Activated CD8-positive, alpha-beta memory T cell treated with anti-CD3 and anti-CD28 coated beads for 4 hours (primary cell): ENCODE results near the gene CD40LG.

Source experiments
- DNase-seq, 2 donors: peaks; one replicate each; pipeline ENCODE4 v3.0.0-alpha.2; 2020; ENCODE audit warnings: low read depth in 2 of 2

Gene CD40LG

GRCh38 chrX:136697156-136697555, 49.2 kb downstream of the CD40LG start:
- DNase-seq, result no peak

- DNase-seq, result no peak
These were observed 60.4 kb downstream of the CD40LG start for GRCh38 chrX:136708348-136708747.
